Neuronal stem cell (in vitro differentiated cells): Measurements from ENCODE around the gene NAPSA.

ENCODE experiments used
- DNase-seq: peaks from one replicate; pipeline ENCODE4 v3.0.0-alpha.2; 2013; ENCODE audit warnings: low spot score
- H2AFZ ChIP-seq: one replicate; pipeline ENCODE4 v1.6.1; 2013; ENCODE audit warnings: mild to moderate bottlenecking, low read length, inconsistent platforms
- H2AK5ac ChIP-seq: 2 replicates; pipeline ENCODE4 v1.6.1; 2013; ENCODE audit warnings: low read depth, mild to moderate bottlenecking, inconsistent platforms, low read length, moderate library complexity, mixed read lengths
- H2BK120ac ChIP-seq: 2 replicates; pipeline ENCODE4 v1.6.1; 2013; ENCODE audit warnings: low read depth, mild to moderate bottlenecking, inconsistent platforms, low read length, moderate library complexity, mixed read lengths
- H2BK12ac ChIP-seq: one replicate; pipeline ENCODE4 v1.6.1; 2013; ENCODE audit warnings: low read length, inconsistent platforms
- H2BK15ac ChIP-seq: 2 replicates; pipeline ENCODE4 v1.6.1; 2013; ENCODE audit warnings: mild to moderate bottlenecking, low read length, inconsistent platforms, mixed read lengths
- H2BK5ac ChIP-seq: one replicate; pipeline ENCODE4 v1.6.1; 2013; ENCODE audit warnings: inconsistent platforms, mild to moderate bottlenecking, low read length, moderate library complexity
- H3K14ac ChIP-seq: one replicate; pipeline ENCODE4 v1.6.1; 2013; ENCODE audit warnings: low read length, inconsistent platforms
- H3K18ac ChIP-seq: 2 replicates; pipeline ENCODE4 v1.6.1; 2013; ENCODE audit warnings: low read length, inconsistent platforms
- H3K23ac ChIP-seq: 2 replicates; pipeline ENCODE4 v1.6.1; 2013; ENCODE audit warnings: low read depth, mild to moderate bottlenecking, mixed read lengths, low read length, inconsistent platforms; ENCODE audit not compliant: poor library complexity
- H3K27ac ChIP-seq: replicated peaks from 3 replicates; pipeline ENCODE4 v1.5.1; 2013; ENCODE audit warnings: low read length, inconsistent platforms
- H3K27me3 ChIP-seq, 3 experiments: 2 replicates each; pipeline ENCODE4 v1.6.1; 2013; ENCODE audit warnings: low read length in 3 of 3, mild to moderate bottlenecking in 2 of 3, inconsistent platforms in 1 of 3, low read depth in 1 of 3, mixed read lengths in 1 of 3, moderate library complexity in 1 of 3; ENCODE audit not compliant: control insufficient read depth in 3 of 3, insufficient read depth in 3 of 3
- H3K36me3 ChIP-seq, 2 donors: replicated peaks in 1 of 2; 2 replicates each; pipeline ENCODE4 v1.6.1; 2013; ENCODE audit warnings: low read length in 2 of 2; ENCODE audit not compliant: control insufficient read depth in 2 of 2, insufficient read depth in 2 of 2
- H3K4ac ChIP-seq: 2 replicates; pipeline ENCODE4 v1.6.1; 2013; ENCODE audit warnings: inconsistent platforms, mild to moderate bottlenecking, low read length, moderate library complexity
- H3K4me1 ChIP-seq, 2 donors: 1 replicate in 1 of 2; 2 replicates in 1 of 2; pipeline ENCODE4 v1.6.1; 2013; ENCODE audit warnings: low read length in 2 of 2, low read depth in 1 of 2; ENCODE audit not compliant: control insufficient read depth in 2 of 2, insufficient read depth in 1 of 2
- H3K4me2 ChIP-seq: one replicate; pipeline ENCODE4 v1.6.1; 2013; ENCODE audit warnings: mild to moderate bottlenecking, low read length, inconsistent platforms; ENCODE audit not compliant: insufficient read depth, poor library complexity, severe bottlenecking
- H3K4me3 ChIP-seq, 2 donors: 2 replicates each; pipeline ENCODE4 v1.5.1; 2013; ENCODE audit warnings: low read length in 2 of 2, mild to moderate bottlenecking in 2 of 2, inconsistent platforms in 1 of 2, moderate library complexity in 1 of 2
- H3K79me1 ChIP-seq: one replicate; pipeline ENCODE4 v1.6.1; 2013; ENCODE audit warnings: low read depth, mild to moderate bottlenecking, inconsistent platforms, low read length, moderate library complexity
- H3K9ac ChIP-seq: one replicate; pipeline ENCODE4 v1.6.1; 2013; ENCODE audit warnings: mild to moderate bottlenecking, low read depth, low read length, inconsistent platforms; ENCODE audit not compliant: poor library complexity
- H3K9me3 ChIP-seq, 2 donors: replicated peaks in 1 of 2; 2 replicates each; pipeline versions ENCODE3 to v1.6.1; 2013; ENCODE audit warnings: low read length in 2 of 2, mild to moderate bottlenecking in 2 of 2, inconsistent platforms in 1 of 2, low read depth in 1 of 2, mixed read lengths in 1 of 2, moderate library complexity in 1 of 2; ENCODE audit not compliant: control insufficient read depth in 2 of 2, insufficient read depth in 1 of 2
- H4K8ac ChIP-seq: one replicate; pipeline ENCODE4 v1.6.1; 2013; ENCODE audit warnings: low read depth, mild to moderate bottlenecking, inconsistent platforms, low read length, moderate library complexity
- H4K91ac ChIP-seq: one replicate; pipeline ENCODE4 v1.6.1; 2013; ENCODE audit warnings: low read length, low read depth, mild to moderate bottlenecking, inconsistent platforms; ENCODE audit not compliant: poor library complexity
- WGBS, 2 donors: extraction: QIAGEN DNeasy Blood & Tissue Kit; methylation state at CpG; one replicate each; pipeline ENCODE4 v1.1.7; 2013; ENCODE audit warnings: missing lambda C conversion rate in 2 of 2, mixed read lengths in 1 of 2; ENCODE audit not compliant: insufficient read length in 2 of 2, insufficient replicate concordance in 1 of 2; ENCODE audit errors: extremely low coverage in 2 of 2; 5-methylcytosine and 5-hydroxymethylcytosine counted together

The NAPSA gene

GRCh38 chr19:50308991-50309390 lies 56.4 kb downstream of the NAPSA start:
- Histone ChIP-seq H2AFZ (no peak overlapping the region), H3K4me1 (peaks cover 0 to 5% of the 10 kb centered on the region in 2 donors), H3K18ac (no peak overlapping the region), H2AK5ac (no peak overlapping the region), H3K4me2 (no peak overlapping the region), H3K4ac (no peak overlapping the region), H3K9me3 (peaks cover 0 to 8% of the 10 kb centered on the region in 2 donors), H3K27me3 (peaks cover 3 to 84% (median 16%) of the 10 kb centered on the region in 3 experiments), H3K27ac (no peak overlapping the region), H2BK12ac (no peak overlapping the region), H3K23ac (no peak overlapping the region), H4K8ac (no peak overlapping the region), H3K36me3 (no peaks in the 10 kb centered on the region), H3K14ac (no peak overlapping the region), H4K91ac (no peak overlapping the region), H2BK15ac (no peak overlapping the region), H2BK120ac (no peak overlapping the region), H3K4me3 (no peak overlapping the region), H2BK5ac (no peak overlapping the region), H3K9ac (no peak overlapping the region), H3K79me1 (peaks cover 2% of the 10 kb centered on the region)
- no CpG with 5 or more reads among the region's 21 CpGs for WGBS, 2 donors
- no peak for DNase-seq
